PC-9 (cell line): ENCODE data around the gene SIK3. TPM values are rescaled to one million over a fixed set of nuclear protein-coding genes. Genes with fewer than 3 reads are reported as not detected.

Source experiments
- BruUV-seq: library from RNA; stranded (reverse); fragments of 400-500 nt; replicated peaks from 2 replicates; lab custom pipeline; 2021; lab: Mats Ljungman, UMichigan
- CTCF ChIA-PET: fragments of 300-600 bp; sonication (Branson Sonifier 250); formaldehyde crosslinking; loops from one replicate; lab custom pipeline; 2022; ENCODE audit warnings: antibody characterized with exemption; lab: Charles Lee
- POLR2A ChIA-PET: fragments of 300-600 bp; sonication (Branson Sonifier 250); formaldehyde crosslinking; loops from one replicate; lab custom pipeline; 2022; ENCODE audit warnings: antibody characterized with exemption; ENCODE audit not compliant: unreplicated experiment; lab: Charles Lee
- DNase-seq, 2 experiments: peaks; one replicate each; pipeline versions ENCODE4 v3.0.0 to v3.0.0-alpha.2; 2015 to 2022; ENCODE audit warnings: mixed read lengths in 1 of 2
- H2AFZ ChIP-seq: fragments of 200-600 bp; sonication (generic); 2 replicates; pipeline ENCODE4 v1.8.1; 2017; ENCODE audit warnings: antibody characterized with exemption
- H3F3A ChIP-seq: fragments of 200-600 bp; sonication (generic); 2 replicates; pipeline ENCODE4 v1.8.1; 2017; ENCODE audit warnings: antibody characterized with exemption, mild to moderate bottlenecking, low read depth; ENCODE audit not compliant: insufficient read depth
- H3K27ac ChIP-seq: fragments of 200-600 bp; sonication (generic); 2 replicates; pipeline ENCODE4 v1.6.1; 2016; ENCODE audit warnings: mixed run types
- H3K27me3 ChIP-seq: fragments of 200-600 bp; sonication (generic); 2 replicates; pipeline ENCODE4 v1.6.1; 2016; ENCODE audit warnings: low read depth, mixed run types; ENCODE audit not compliant: insufficient read depth
- H3K36me3 ChIP-seq: fragments of 200-600 bp; sonication (generic); 2 replicates; pipeline ENCODE4 v1.6.1; 2016; ENCODE audit warnings: low read depth, mixed run types
- H3K4me1 ChIP-seq: fragments of 200-600 bp; sonication (generic); replicated peaks from 2 replicates; pipeline ENCODE4 v1.6.1; 2016; ENCODE audit warnings: mixed run types; ENCODE audit not compliant: insufficient read depth
- H3K4me2 ChIP-seq: fragments of 200-600 bp; sonication (generic); 2 replicates; pipeline ENCODE4 v1.6.1; 2017; ENCODE audit warnings: mixed run types
- H3K4me3 ChIP-seq: fragments of 200-600 bp; sonication (generic); 2 replicates; pipeline ENCODE4 v1.6.1; 2016; ENCODE audit warnings: mixed run types
- H3K79me2 ChIP-seq: fragments of 200-600 bp; sonication (generic); 2 replicates; pipeline ENCODE4 v1.6.1; 2017; ENCODE audit warnings: low read depth, mixed run types
- H3K9me2 ChIP-seq: fragments of 200-600 bp; sonication (generic); 2 replicates; pipeline ENCODE4 v1.8.1; 2017; ENCODE audit warnings: mild to moderate bottlenecking; ENCODE audit not compliant: insufficient read depth
- H3K9me3 ChIP-seq: fragments of 200-600 bp; sonication (generic); 2 replicates; pipeline ENCODE4 v1.8.1; 2016; ENCODE audit warnings: low read depth; ENCODE audit not compliant: insufficient read depth
- H4K20me1 ChIP-seq: fragments of 200-600 bp; sonication (generic); 2 replicates; pipeline ENCODE4 v1.8.1; 2017; ENCODE audit not compliant: insufficient read depth
- EZH2 ChIP-seq: fragments of 200-600 bp; sonication (generic); IDR thresholded peaks from 2 replicates; pipeline ENCODE4 v1.8.0; 2017; ENCODE audit warnings: antibody characterized with exemption, low read depth
- intact Hi-C: fragments of 100-400 bp; cut with micrococcal nuclease; formaldehyde crosslinking; loops from one replicate; pipeline ENCODE4 v1.10.0; 2022; ENCODE audit not compliant: unreplicated experiment
- total RNA-seq: library from RNA; stranded (reverse); gene quantifications from 2 replicates; pipeline ENCODE4 v1.2.3, GENCODE V29; 2021
- TF ChIP-seq, protein P1 (sequence below): fragments of 200-600 bp; sonication (generic); conservative IDR thresholded peaks from 2 replicates; pipeline ENCODE4 v1.6.1; 2017; ENCODE audit warnings: mixed run types, antibody characterized with exemption, mild to moderate bottlenecking, moderate library complexity

Gene SIK3
- total RNA-seq, 1 experiment from 2014 or later = 30.2 TPM

DNA sequence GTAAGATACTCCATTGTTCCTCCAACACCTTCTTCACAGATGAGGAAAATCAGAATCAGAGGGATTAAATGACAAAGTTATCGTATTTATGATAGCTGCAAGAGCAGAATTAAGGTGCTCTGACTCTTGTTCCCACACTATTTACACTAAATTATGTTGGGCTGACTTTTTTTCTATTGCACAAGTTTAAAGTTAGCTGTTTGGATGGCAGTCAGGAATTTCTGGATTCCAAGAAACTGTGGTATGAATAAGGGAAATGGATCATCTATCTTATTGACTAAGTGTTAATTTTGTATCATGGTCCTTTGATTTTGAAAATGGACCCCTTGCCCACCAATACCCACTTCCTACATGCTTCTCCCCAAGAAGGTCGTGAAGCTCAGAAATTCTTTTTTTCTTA lies 240.9 kb downstream of the SIK3 start:
- no peaks in the 10 kb centered on the region for H3K9me3 ChIP-seq
- no TSS peak for BruUV-seq

DNA sequence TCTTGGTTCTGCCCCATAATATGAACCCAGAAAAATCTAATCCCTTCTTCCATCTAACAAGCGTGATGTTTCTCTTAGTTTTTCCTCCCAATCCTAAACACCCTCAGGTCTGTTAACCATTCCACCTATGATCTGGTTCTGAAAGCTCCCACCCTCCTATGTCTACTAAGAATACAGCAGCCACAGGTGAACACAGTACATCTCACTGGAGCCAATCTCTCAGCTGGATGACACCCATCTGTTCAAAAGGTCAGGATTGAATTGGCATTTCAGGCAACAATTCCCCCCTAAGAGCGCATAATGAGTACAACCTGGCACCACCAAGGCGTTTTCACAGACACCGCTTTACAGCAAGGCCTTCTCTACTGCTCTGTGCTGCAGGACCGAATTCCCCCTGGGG lies 241.8 kb downstream of the SIK3 start:
- peaks cover 19% of the 10 kb centered on the region for H3K4me1 ChIP-seq
- no peak overlapping the region for H3K27ac ChIP-seq
- H2AFZ ChIP-seq = no peak overlapping the region
- DNase-seq = no peak
- peaks cover 12% of the 10 kb centered on the region; the same call in 1 of the 2 replicates for H3K36me3 ChIP-seq
- no peaks in the 10 kb centered on the region for H3K9me3 ChIP-seq
- H3K9me2 ChIP-seq = no peaks in the 10 kb centered on the region
- POLR2A ChIA-PET = no interaction called here
- intact Hi-C loops = no loop called here
- TF ChIP-seq, protein P1, sequence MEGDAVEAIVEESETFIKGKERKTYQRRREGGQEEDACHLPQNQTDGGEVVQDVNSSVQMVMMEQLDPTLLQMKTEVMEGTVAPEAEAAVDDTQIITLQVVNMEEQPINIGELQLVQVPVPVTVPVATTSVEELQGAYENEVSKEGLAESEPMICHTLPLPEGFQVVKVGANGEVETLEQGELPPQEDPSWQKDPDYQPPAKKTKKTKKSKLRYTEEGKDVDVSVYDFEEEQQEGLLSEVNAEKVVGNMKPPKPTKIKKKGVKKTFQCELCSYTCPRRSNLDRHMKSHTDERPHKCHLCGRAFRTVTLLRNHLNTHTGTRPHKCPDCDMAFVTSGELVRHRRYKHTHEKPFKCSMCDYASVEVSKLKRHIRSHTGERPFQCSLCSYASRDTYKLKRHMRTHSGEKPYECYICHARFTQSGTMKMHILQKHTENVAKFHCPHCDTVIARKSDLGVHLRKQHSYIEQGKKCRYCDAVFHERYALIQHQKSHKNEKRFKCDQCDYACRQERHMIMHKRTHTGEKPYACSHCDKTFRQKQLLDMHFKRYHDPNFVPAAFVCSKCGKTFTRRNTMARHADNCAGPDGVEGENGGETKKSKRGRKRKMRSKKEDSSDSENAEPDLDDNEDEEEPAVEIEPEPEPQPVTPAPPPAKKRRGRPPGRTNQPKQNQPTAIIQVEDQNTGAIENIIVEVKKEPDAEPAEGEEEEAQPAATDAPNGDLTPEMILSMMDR = no peak
- TF ChIP-seq EZH2 = no peak
- no peak overlapping the region for H3K4me3 ChIP-seq
- H3K79me2 ChIP-seq = no peaks in the 10 kb centered on the region
- H4K20me1 ChIP-seq = no peaks in the 10 kb centered on the region
- BruUV-seq = no TSS peak
- no peaks in the 10 kb centered on the region for H3K27me3 ChIP-seq
- H3K4me2 ChIP-seq = no peak overlapping the region
- CTCF ChIA-PET = interaction anchor here (0.6 kb wide), 1 partner anchor 287 kb away, joined by 9 read pairs; no protein-coding TSS in a partner anchor
- H3F3A ChIP-seq = peaks cover 27% of the 10 kb centered on the region; the same call in 1 of the 2 replicates

More for the DNA sequence above, 240.9 kb downstream of the SIK3 start:
- CTCF ChIA-PET = no interaction called here
- Histone ChIP-seq H3K27ac (no peak overlapping the region), H3K36me3 (peaks cover 13% of the 10 kb centered on the region; the same call in 1 of the 2 replicates), H4K20me1 (no peaks in the 10 kb centered on the region), H3K4me1 (peaks cover 24% of the 10 kb centered on the region), H3K4me3 (no peak overlapping the region), H3F3A (peaks cover 30% of the 10 kb centered on the region; the same call in 1 of the 2 replicates), H3K79me2 (no peaks in the 10 kb centered on the region), H3K27me3 (no peaks in the 10 kb centered on the region), H2AFZ (no peak overlapping the region), H3K9me2 (no peaks in the 10 kb centered on the region), H3K4me2 (no peak overlapping the region)
- POLR2A ChIA-PET = no interaction called here
- TF ChIP-seq, protein P1 = no peak
- TF ChIP-seq EZH2 = no peak
- no peak for DNase-seq
- intact Hi-C loops = no loop called here

DNA sequence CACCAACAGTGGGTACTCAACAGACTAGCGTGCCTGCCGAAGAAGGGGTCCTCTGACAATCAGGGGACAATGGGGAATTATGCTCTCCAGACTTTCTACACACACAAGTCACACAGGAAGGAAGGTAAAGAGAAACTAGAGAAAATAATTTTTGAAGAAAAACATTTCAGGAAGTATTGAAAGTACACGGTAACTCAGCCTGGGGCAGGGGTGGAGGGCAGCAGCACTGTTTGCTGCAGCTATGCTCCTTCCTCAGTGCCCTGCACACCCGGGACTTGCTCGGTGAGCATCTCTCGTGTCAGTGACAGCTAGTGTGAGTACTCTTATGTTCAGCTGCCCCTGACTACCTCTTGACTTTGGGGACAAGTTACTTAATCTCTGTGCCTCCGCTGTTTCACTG lies 242.8 kb downstream of the SIK3 start:
- Histone ChIP-seq H3K27me3 (no peaks in the 10 kb centered on the region), H2AFZ (no peak overlapping the region), H3K4me3 (no peak overlapping the region), H3K9me2 (no peaks in the 10 kb centered on the region), H3K4me1 (peaks cover 18% of the 10 kb centered on the region), H3K27ac (no peak overlapping the region), H3K36me3 (peaks cover 2% of the 10 kb centered on the region; the same call in 1 of the 2 replicates), H4K20me1 (no peaks in the 10 kb centered on the region), H3K79me2 (no peaks in the 10 kb centered on the region), H3K4me2 (no peak overlapping the region), H3F3A (peaks cover 23% of the 10 kb centered on the region; the same call in 1 of the 2 replicates), H3K9me3 (no peaks in the 10 kb centered on the region)
- TF ChIP-seq, protein P1 = no peak
- no TSS peak for BruUV-seq
- ChIA-PET CTCF (no interaction called here), POLR2A (interaction anchor here (0.6 kb wide), 1 partner anchor 31 kb away, joined by 3 read pairs; no protein-coding TSS in a partner anchor)
- DNase-seq = no peak
- intact Hi-C loops = no loop called here
